CD8-positive, alpha-beta memory T cell (primary cell): ENCODE results near the gene MYCN. TPM values are rescaled to one million over a fixed set of nuclear protein-coding genes. Genes with fewer than 3 reads are reported as not detected.
A peak's percentile ranks its signal among the peaks of the same experiment; 100 is the strongest.

Experiments used
- CTCF ChIA-PET: fragments of 350-600 bp; sonication (Branson Sonifier 250); formaldehyde crosslinking; loops from one replicate; lab custom pipeline; 2021; ENCODE audit warnings: antibody characterized with exemption; lab: Charles Lee
- POLR2A ChIA-PET: fragments of 350-600 bp; sonication (Branson Sonifier 250); formaldehyde crosslinking; loops from one replicate; lab custom pipeline; 2021; ENCODE audit warnings: antibody characterized with exemption; lab: Charles Lee
- DNase-seq, 5 donors: peaks; one replicate each; pipeline versions ENCODE4 v3.0.0 to v3.0.0-alpha.2; 2020 to 2022; ENCODE audit warnings: mixed read lengths in 1 of 5
- H3K27ac ChIP-seq: one replicate; pipeline ENCODE4 v1.7.0; 2013; ENCODE audit warnings: low read depth, mild to moderate bottlenecking, low read length, moderate library complexity
- H3K27me3 ChIP-seq: 2 replicates; pipeline ENCODE4 v1.7.0; 2013; ENCODE audit warnings: low read length, mild to moderate bottlenecking; ENCODE audit not compliant: insufficient read depth, poor library complexity, severe bottlenecking
- H3K36me3 ChIP-seq: 2 replicates; pipeline ENCODE4 v1.7.0; 2013; ENCODE audit warnings: mild to moderate bottlenecking, low read length, moderate library complexity; ENCODE audit not compliant: insufficient read depth
- H3K4me1 ChIP-seq: 2 replicates; pipeline ENCODE4 v1.7.0; 2013; ENCODE audit warnings: mild to moderate bottlenecking, low read length, moderate library complexity; ENCODE audit not compliant: insufficient read depth
- H3K4me3 ChIP-seq: 2 replicates; pipeline ENCODE4 v1.7.0; 2013; ENCODE audit warnings: mild to moderate bottlenecking, low read length
- H3K9me3 ChIP-seq: 2 replicates; pipeline ENCODE4 v1.7.0; 2013; ENCODE audit warnings: mild to moderate bottlenecking, low read length
- H3K27ac Mint-ChIP-seq, 8 donors: one replicate each; pipeline ENCODE4 v1.8.0; 2020 to 2021; ENCODE audit warnings: mixed read lengths in 8 of 8, mild to moderate bottlenecking in 6 of 8, inconsistent platforms in 3 of 8, moderate library complexity in 3 of 8
- H3K27me3 Mint-ChIP-seq, 2 donors: one replicate each; pipeline ENCODE4 v1.8.0; 2020 to 2021; ENCODE audit warnings: mixed read lengths in 2 of 2, mild to moderate bottlenecking in 1 of 2, moderate library complexity in 1 of 2
- H3K36me3 Mint-ChIP-seq, 3 donors: one replicate each; pipeline ENCODE4 v1.8.0; 2020 to 2021; ENCODE audit warnings: mixed read lengths in 3 of 3, inconsistent platforms in 1 of 3, mild to moderate bottlenecking in 1 of 3
- H3K4me1 Mint-ChIP-seq, 3 donors: one replicate each; pipeline ENCODE4 v1.8.0; 2020 to 2021; ENCODE audit warnings: mixed read lengths in 3 of 3, inconsistent platforms in 1 of 3, mild to moderate bottlenecking in 1 of 3
- H3K4me3 Mint-ChIP-seq, 7 donors: one replicate each; pipeline ENCODE4 v1.8.0; 2020 to 2021; ENCODE audit warnings: mixed read lengths in 7 of 7, mild to moderate bottlenecking in 6 of 7, moderate library complexity in 4 of 7, inconsistent platforms in 2 of 7
- H3K9me3 Mint-ChIP-seq, 5 donors: one replicate each; pipeline ENCODE4 v1.8.0; 2020 to 2022; ENCODE audit warnings: mixed read lengths in 5 of 5, mild to moderate bottlenecking in 3 of 5, moderate library complexity in 2 of 5, inconsistent platforms in 1 of 5
- polyA plus RNA-seq: library from polyadenylated mRNA; unstranded; fragments of 300-500 nt; fragmentation: Illumina TruSeq; gene quantifications from one replicate; pipeline ENCODE4 v1.2.3, GENCODE V29; 2021
- total RNA-seq, 2 experiments: library from RNA; stranded (reverse); gene quantifications; one replicate each; pipeline ENCODE4 v1.2.3, GENCODE V29; 2021

Gene MYCN
- total and polyA plus RNA-seq, 3 experiments from 2014 or later: not detected

DNA sequence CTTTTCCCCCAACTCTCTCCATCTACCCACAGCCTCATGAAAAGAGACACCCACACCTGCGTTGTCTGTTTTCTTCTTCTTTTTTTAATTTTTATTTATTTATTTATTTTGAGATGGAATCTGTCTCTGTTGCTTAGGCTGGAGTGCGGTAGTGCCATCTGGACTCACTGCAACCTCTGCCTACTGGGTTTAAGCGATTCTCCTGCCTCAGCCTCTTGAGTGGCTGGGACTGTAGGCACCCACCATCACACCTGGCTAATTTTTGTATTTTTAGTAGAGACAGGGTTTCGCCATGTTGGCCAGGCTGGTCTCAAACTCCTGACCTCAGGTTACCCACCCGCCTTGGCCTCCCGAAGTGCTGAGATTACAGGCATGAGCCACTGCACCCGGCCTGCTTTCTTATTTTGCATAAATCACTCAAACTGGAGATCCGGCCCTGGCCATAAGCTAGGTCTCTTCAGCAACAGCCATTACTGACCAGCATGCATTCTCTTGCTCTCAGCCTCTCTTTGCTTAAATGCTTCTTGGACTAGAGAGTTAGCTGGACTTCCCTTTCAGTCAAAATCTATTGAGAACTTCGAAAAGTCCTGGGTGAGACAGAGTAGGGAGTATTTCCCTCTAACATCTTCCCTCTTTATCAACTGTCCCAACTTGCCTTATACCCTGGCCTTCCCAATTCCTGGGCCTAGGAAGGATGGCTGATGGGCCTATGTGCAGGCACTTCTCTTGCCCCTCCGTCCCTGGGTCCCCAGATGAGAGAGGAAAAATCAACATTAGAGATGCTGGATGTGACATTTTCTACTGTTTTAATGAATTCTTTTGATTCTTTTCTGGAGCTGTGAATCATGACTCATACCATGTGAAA, 27.3 kb downstream of the MYCN start:
- H3K9me3 ChIP-seq: no peaks in the 10 kb centered on the region
- Mint-ChIP-seq H3K4me1 (peaks cover 10 to 32% (median 15%) of the 10 kb centered on the region in 3 donors), H3K36me3 (no peaks in the 10 kb centered on the region), H3K4me3 (no peak overlapping the region), H3K27ac (peak overlapping the region in 4 of 8 donors; percentile 1 to 44 (median 28)), H3K27me3 (peaks cover 1 to 5% of the 10 kb centered on the region in 2 donors), H3K9me3 (peaks cover 0 to 5% (median 0%) of the 10 kb centered on the region in 5 donors)
- H3K4me1 ChIP-seq: peaks cover 18% of the 10 kb centered on the region
- no peaks in the 10 kb centered on the region for H3K27me3 ChIP-seq
- ChIA-PET CTCF (no interaction called here), POLR2A (no interaction called here)
- DNase-seq: no peak
- no peaks in the 10 kb centered on the region for H3K36me3 ChIP-seq
- no peak overlapping the region for H3K4me3 ChIP-seq
- H3K27ac ChIP-seq: no peak overlapping the region

DNA sequence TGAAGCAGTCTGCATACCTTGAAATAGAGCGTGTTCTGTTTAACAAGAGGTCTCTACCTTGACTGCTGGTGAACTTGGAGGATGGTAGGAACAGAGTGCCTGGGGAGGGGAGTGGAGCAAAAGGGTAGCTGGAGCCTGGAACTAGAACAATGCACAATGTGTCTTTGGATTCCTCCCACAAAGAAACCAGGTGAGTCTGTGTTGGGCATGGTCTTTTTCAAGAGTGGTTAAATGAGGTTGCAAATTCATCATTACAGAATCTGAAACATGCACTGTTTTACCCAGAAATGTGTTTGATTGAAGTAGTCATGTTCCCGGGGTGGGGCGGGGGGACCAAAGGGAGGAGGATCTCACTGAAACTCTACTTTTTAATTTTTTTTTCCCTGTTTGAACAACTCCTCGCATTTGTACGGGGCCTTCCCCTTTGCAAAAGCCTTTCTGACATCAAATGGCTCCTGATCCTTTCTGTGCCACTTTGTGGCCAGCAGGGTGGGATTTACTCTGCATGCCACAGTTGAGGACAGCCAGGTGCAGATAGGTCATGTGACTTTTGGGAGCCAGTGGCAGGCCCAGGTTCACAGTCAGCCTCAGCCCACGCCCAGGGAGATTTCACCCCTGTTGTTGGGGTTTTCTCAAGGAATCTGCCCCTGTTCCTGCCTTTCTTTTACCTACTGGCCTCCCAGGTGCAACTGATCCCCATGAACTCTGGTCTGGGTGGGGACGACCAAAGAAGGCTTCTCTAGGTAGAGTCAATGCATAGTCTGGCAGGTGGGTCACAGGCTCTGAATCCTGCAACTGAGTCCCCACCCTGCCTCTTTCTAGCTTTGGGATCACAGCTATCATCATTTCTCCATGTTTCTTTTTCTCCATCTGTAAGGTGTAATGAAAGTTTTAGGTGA, 28.2 kb downstream of the MYCN start:
- H3K27ac Mint-ChIP-seq: peak overlapping the region in 4 of 8 donors; percentile 1 to 48 (median 28)
- Histone ChIP-seq H3K4me3 (no peak overlapping the region), H3K4me1 (peaks cover 18% of the 10 kb centered on the region), H3K9me3 (no peaks in the 10 kb centered on the region), H3K27ac (no peak overlapping the region), H3K27me3 (no peaks in the 10 kb centered on the region), H3K36me3 (no peaks in the 10 kb centered on the region)
- ChIA-PET POLR2A (no interaction called here), CTCF (no interaction called here)
- no peak overlapping the region for H3K4me3 Mint-ChIP-seq
- H3K27me3 Mint-ChIP-seq: peaks cover 1 to 5% of the 10 kb centered on the region in 2 donors
- H3K36me3 Mint-ChIP-seq: no peaks in the 10 kb centered on the region
- peaks cover 0 to 5% (median 0%) of the 10 kb centered on the region in 5 donors for H3K9me3 Mint-ChIP-seq
- peaks cover 10 to 33% (median 15%) of the 10 kb centered on the region in 3 donors for H3K4me1 Mint-ChIP-seq
- no peak for DNase-seq

DNA sequence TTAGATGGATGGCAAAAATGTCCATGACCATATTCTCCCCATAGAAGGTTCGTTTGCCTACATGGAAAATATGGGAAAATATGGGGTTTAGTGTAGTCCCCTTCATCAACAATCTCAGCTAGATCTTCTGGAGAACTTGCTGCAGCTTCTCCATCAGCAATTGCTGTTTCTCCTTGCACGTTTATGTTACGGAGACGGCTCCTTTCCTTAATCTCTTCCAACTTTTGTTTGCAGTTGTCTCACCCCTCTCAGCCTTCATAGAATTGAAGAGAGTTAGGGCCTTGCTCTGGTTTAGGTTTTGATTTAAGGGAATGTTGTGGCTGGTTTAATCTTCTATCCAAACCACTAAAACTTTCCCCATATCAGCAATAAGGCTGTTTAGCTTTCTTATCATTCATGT, 28.9 kb downstream of the MYCN start:
- peaks cover 18% of the 10 kb centered on the region for H3K4me1 ChIP-seq
- Mint-ChIP-seq H3K27ac (no peak overlapping the region), H3K27me3 (peaks cover 1 to 5% of the 10 kb centered on the region in 2 donors), H3K4me3 (no peak overlapping the region), H3K4me1 (peaks cover 10 to 33% (median 15%) of the 10 kb centered on the region in 3 donors), H3K9me3 (peaks cover 0 to 3% (median 0%) of the 10 kb centered on the region in 5 donors), H3K36me3 (no peaks in the 10 kb centered on the region)
- POLR2A ChIA-PET: no interaction called here
- H3K9me3 ChIP-seq: no peaks in the 10 kb centered on the region
- no peaks in the 10 kb centered on the region for H3K27me3 ChIP-seq
- H3K36me3 ChIP-seq: no peaks in the 10 kb centered on the region
- CTCF ChIA-PET: no interaction called here
- DNase-seq: no peak
- no peak overlapping the region for H3K27ac ChIP-seq
- H3K4me3 ChIP-seq: no peak overlapping the region

DNA sequence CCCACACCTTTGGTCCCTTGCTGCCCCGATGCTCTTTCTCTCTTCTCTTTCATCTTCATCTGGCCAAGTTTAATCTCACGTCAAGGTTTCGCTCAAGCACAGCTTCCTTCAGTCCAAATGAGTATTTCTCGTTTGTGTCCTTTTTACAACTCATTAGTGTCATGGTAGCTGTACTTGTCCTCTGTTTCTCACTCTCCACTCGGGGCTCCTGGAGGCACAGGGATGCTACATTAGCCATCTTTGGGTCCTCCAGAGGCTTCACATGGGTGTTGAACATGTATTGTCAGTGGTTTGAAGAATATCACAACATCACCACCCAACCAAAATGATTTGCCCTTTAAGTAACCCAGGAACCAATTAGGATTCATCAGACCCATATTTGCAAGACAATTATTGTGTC, 30.4 kb downstream of the MYCN start:
- H3K27me3 Mint-ChIP-seq: peaks cover 1 to 5% of the 10 kb centered on the region in 2 donors
- ChIA-PET POLR2A (no interaction called here), CTCF (no interaction called here)
- H3K27ac Mint-ChIP-seq: no peak overlapping the region
- Histone ChIP-seq H3K4me3 (no peak overlapping the region), H3K9me3 (no peaks in the 10 kb centered on the region), H3K27me3 (no peaks in the 10 kb centered on the region), H3K27ac (no peak overlapping the region), H3K4me1 (peaks cover 8% of the 10 kb centered on the region), H3K36me3 (no peaks in the 10 kb centered on the region)
- peaks cover 7 to 30% (median 11%) of the 10 kb centered on the region in 3 donors for H3K4me1 Mint-ChIP-seq
- no peak for DNase-seq
- no peak overlapping the region for H3K4me3 Mint-ChIP-seq
- no peaks in the 10 kb centered on the region for H3K36me3 Mint-ChIP-seq
- peaks cover 0 to 3% (median 0%) of the 10 kb centered on the region in 5 donors for H3K9me3 Mint-ChIP-seq

DNA sequence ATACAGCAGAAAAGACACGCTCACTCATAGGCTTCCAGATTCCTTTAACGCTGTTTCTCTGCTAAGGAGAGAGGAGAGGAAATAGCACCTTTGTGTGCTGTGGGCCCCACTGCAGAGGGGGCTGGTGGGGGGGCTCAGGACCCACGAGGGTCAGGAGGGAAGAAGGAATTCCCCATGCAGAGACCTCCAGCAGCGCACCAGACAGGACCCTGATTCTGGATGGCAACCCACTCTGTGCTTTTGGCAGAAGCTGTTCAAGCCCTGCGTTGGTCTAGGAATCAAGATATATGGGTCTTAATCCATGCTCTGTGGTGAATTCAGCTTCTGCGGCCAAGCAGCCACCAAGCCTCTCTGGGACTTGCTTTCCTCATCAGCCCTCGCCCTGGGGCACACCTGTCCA, 31.0 kb downstream of the MYCN start:
- CTCF ChIA-PET: no interaction called here
- no peaks in the 10 kb centered on the region for H3K27me3 ChIP-seq
- H3K36me3 ChIP-seq: no peaks in the 10 kb centered on the region
- POLR2A ChIA-PET: no interaction called here
- Mint-ChIP-seq H3K36me3 (no peaks in the 10 kb centered on the region), H3K4me3 (no peak overlapping the region), H3K9me3 (peaks cover 0 to 3% (median 0%) of the 10 kb centered on the region in 5 donors), H3K27ac (no peak overlapping the region), H3K27me3 (peaks cover 1 to 5% of the 10 kb centered on the region in 2 donors), H3K4me1 (peaks cover 2 to 23% (median 7%) of the 10 kb centered on the region in 3 donors)
- H3K27ac ChIP-seq: no peak overlapping the region
- H3K4me1 ChIP-seq: peaks cover 2% of the 10 kb centered on the region
- no peak overlapping the region for H3K4me3 ChIP-seq
- DNase-seq: no peak
- no peaks in the 10 kb centered on the region for H3K9me3 ChIP-seq

DNA sequence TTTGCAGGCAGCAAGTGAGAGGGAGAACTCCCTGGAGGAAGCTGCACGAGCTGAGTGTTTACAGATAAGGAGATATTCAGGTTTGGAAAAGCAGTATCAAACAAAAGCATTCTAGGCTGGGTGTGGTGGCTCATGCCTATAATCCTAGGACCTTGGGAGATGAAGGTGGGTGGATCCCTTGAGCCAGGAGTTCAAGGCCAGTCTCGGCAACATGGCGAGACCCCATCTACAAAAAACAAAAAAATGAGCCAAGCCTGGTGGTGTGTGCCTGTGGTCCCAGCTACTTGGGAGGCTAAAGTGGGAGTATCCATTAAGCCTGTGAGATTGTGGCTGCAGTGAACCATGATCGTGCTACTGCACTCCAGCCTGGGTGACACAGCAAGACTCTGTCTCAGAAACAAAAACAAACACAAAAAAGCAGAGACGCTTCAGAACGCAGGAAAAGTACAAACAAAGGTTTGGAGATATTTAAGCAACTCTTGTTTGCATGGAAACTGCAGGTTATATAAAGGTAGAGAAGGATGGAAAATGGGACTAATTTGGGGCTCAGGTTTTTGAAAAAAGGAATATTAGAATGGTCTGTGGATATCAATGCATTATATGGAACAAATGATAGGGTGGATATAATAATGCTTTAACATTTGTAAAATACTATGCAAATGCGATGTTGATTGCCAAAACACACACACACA, 31.6 kb downstream of the MYCN start:
- H3K27ac ChIP-seq: no peak overlapping the region
- H3K4me3 ChIP-seq: no peak overlapping the region
- Mint-ChIP-seq H3K9me3 (peaks cover 0 to 3% (median 0%) of the 10 kb centered on the region in 5 donors), H3K27me3 (peaks cover 1 to 5% of the 10 kb centered on the region in 2 donors), H3K36me3 (no peaks in the 10 kb centered on the region), H3K4me3 (no peak overlapping the region), H3K27ac (no peak overlapping the region), H3K4me1 (peaks cover 0 to 19% (median 5%) of the 10 kb centered on the region in 3 donors)
- ChIA-PET CTCF (no interaction called here), POLR2A (no interaction called here)
- H3K36me3 ChIP-seq: no peaks in the 10 kb centered on the region
- no peaks in the 10 kb centered on the region for H3K9me3 ChIP-seq
- no peaks in the 10 kb centered on the region for H3K4me1 ChIP-seq
- no peaks in the 10 kb centered on the region for H3K27me3 ChIP-seq
- no peak for DNase-seq

DNA sequence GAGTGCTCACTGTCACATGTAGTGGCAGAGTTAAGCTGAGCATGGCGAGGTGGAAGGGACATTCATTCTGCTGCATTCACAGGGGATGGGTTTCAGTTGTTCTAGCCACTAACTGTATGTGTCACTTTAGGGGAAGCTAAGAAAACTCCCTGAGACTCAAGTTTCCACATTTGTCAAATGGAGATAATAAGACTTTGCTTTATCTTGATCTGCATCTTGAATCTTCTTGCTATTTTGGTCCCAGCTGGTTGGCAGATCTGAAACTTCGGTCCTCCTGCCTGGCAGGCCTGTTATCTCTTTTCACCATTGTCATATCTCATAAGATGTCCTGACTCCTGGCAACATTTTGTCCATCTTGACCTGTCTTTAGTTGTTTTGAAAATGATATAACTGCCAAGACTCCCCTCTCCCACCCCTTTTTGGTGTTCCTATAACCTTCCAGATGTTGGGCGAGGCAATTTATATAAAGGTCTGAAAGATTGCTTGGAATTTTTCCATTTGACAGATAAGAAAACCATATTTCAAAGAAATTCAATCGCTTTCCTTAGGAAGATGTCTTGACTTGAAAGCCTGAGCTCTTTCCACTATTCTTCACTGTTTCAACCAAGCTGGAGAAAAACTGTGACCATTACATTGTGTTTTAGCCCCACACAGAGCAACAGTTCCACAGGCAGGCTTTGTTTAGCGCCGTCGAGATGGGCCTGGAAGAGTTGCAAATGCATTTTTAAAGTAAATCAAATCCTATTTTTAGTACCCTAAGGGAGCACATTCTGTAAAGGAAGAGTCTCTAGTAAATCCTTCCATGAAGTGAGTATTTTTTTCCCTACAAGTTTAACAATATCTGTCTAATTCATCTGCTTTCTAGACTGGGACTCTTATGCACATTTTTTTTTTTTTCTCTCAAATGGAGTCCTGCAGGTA, 33.4 kb downstream of the MYCN start:
- H3K27ac Mint-ChIP-seq: no peak overlapping the region
- H3K27me3 Mint-ChIP-seq: peaks cover 1 to 5% of the 10 kb centered on the region in 2 donors
- Histone ChIP-seq H3K4me1 (no peaks in the 10 kb centered on the region), H3K4me3 (no peak overlapping the region), H3K9me3 (no peaks in the 10 kb centered on the region), H3K36me3 (no peaks in the 10 kb centered on the region), H3K27ac (no peak overlapping the region), H3K27me3 (no peaks in the 10 kb centered on the region)
- CTCF ChIA-PET: no interaction called here
- POLR2A ChIA-PET: no interaction called here
- DNase-seq: no peak
- H3K9me3 Mint-ChIP-seq: peaks cover 0 to 3% (median 0%) of the 10 kb centered on the region in 5 donors
- H3K4me1 Mint-ChIP-seq: peaks cover 0 to 12% (median 0%) of the 10 kb centered on the region in 3 donors
- no peak overlapping the region for H3K4me3 Mint-ChIP-seq
- H3K36me3 Mint-ChIP-seq: no peaks in the 10 kb centered on the region
